T-cell (primary cell): ENCODE results near the gene FBLN2. TPM values are rescaled to one million over a fixed set of nuclear protein-coding genes. Genes with fewer than 3 reads are reported as not detected.
A peak's percentile ranks its signal among the peaks of the same experiment; 100 is the strongest.

ENCODE experiments used
- ATAC-seq, 4 experiments: fragments of 200-7000 bp in 3 of 4; fragments of 150-1000 bp in 1 of 4; cut with Tn5 transposase; replicated peaks in 1 of 4; 1 replicate in 3 of 4; 2 replicates in 1 of 4; pipeline ENCODE4 v1.10.0; 2021; ENCODE audit warnings: moderate library complexity in 3 of 4, mild to moderate bottlenecking in 2 of 4, moderate number of reproducible peaks in 1 of 4
- CTCF ChIA-PET, 2 donors: fragments of 300-600 bp; sonication (Branson Sonifier 250); formaldehyde crosslinking; loops; one replicate each; lab custom pipeline; 2022; ENCODE audit warnings: antibody characterized with exemption in 2 of 2; lab: Charles Lee
- POLR2A ChIA-PET, 2 donors: fragments of 300-600 bp; sonication (Branson Sonifier 250); formaldehyde crosslinking; loops; one replicate each; lab custom pipeline; 2022; ENCODE audit warnings: antibody characterized with exemption in 2 of 2; lab: Charles Lee
- DNase-seq, 35 experiments: peaks; one replicate each; pipeline versions ENCODE4 v3.0.0 to v3.0.0-alpha.2; 2013 to 2023
- H3K27ac ChIP-seq: one replicate; pipeline ENCODE4 v1.5.1; 2013; ENCODE audit warnings: low read length
- H3K27me3 ChIP-seq, 2 experiments: replicated peaks in 1 of 2; 1 replicate in 1 of 2; 2 replicates in 1 of 2; pipeline versions ENCODE4 v1.6.1 to v1.7.0; 2013; ENCODE audit warnings: low read length in 1 of 2, mixed read lengths in 1 of 2; ENCODE audit not compliant: control insufficient read depth in 2 of 2, insufficient read depth in 2 of 2; ENCODE audit errors: extremely low read depth in 1 of 2
- H3K36me3 ChIP-seq, 2 donors: 1 replicate in 1 of 2; 2 replicates in 1 of 2; pipeline versions ENCODE4 v1.6.1 to v1.7.0; 2013; ENCODE audit warnings: low read length in 1 of 2; ENCODE audit not compliant: control insufficient read depth in 2 of 2, insufficient read depth in 1 of 2; ENCODE audit errors: extremely low read depth in 1 of 2
- H3K4me1 ChIP-seq, 2 experiments: 1 replicate in 1 of 2; 2 replicates in 1 of 2; pipeline versions ENCODE4 v1.6.1 to v1.7.0; 2013; ENCODE audit warnings: low read length in 2 of 2, mixed read lengths in 1 of 2; ENCODE audit not compliant: insufficient read depth in 2 of 2, control insufficient read depth in 1 of 2; ENCODE audit errors: extremely low read depth in 1 of 2
- H3K4me3 ChIP-seq, 2 donors: 1 replicate in 1 of 2; 2 replicates in 1 of 2; pipeline versions ENCODE4 v1.5.1 to v1.7.0; 2013; ENCODE audit warnings: mild to moderate bottlenecking in 2 of 2, low read length in 1 of 2, moderate library complexity in 1 of 2; ENCODE audit not compliant: control insufficient read depth in 1 of 2; ENCODE audit errors: extremely low read depth in 1 of 2
- H3K9me3 ChIP-seq: 2 replicates; pipeline ENCODE4 v1.7.0; 2013
- H3K27ac Mint-ChIP-seq, 2 donors: one replicate each; pipeline ENCODE4 v1.8.0; 2020 to 2021; ENCODE audit warnings: mild to moderate bottlenecking in 2 of 2, mixed read lengths in 2 of 2
- H3K27me3 Mint-ChIP-seq, 2 donors: one replicate each; pipeline ENCODE4 v1.8.0; 2021 to 2022; ENCODE audit warnings: mixed read lengths in 2 of 2
- H3K36me3 Mint-ChIP-seq: one replicate; pipeline ENCODE4 v1.8.0; 2021; ENCODE audit warnings: mixed read lengths
- H3K4me1 Mint-ChIP-seq, 3 donors: one replicate each; pipeline ENCODE4 v1.8.0; 2020 to 2022; ENCODE audit warnings: mixed read lengths in 3 of 3, mild to moderate bottlenecking in 1 of 3
- H3K4me3 Mint-ChIP-seq, 3 donors: one replicate each; pipeline ENCODE4 v1.8.0; 2020 to 2022; ENCODE audit warnings: mild to moderate bottlenecking in 3 of 3, mixed read lengths in 3 of 3, moderate library complexity in 3 of 3
- H3K9me3 Mint-ChIP-seq, 3 donors: one replicate each; pipeline ENCODE4 v1.8.0; 2020 to 2022; ENCODE audit warnings: mixed read lengths in 3 of 3
- WGBS: methylation state at CpG from one replicate; pipeline ENCODE4 v1.1.5; 2013; ENCODE audit warnings: missing lambda C conversion rate; ENCODE audit not compliant: insufficient coverage; 5-methylcytosine and 5-hydroxymethylcytosine counted together
- total RNA-seq, 35 experiments: library from RNA in 6 of 35; stranded (reverse) in 6 of 35; fragments of 120-200 nt in 1 of 35; gene quantifications; one replicate each; pipeline versions ENCODE4 v1.2.1 to v1.2.4 and lab custom pipeline; 2013 to 2026

FBLN2 gene
- total RNA-seq, 5 donors from 2014 or later (not counting 1 experiment from before 2014, with no cell fraction given), result 1.5 to 5.8 (median 2.8) TPM

- no peak overlapping the region for H3K27ac ChIP-seq
- no peak overlapping the region for H3K4me3 ChIP-seq
- DNase-seq, result no peak
- no peaks in the 10 kb centered on the region for H3K36me3 ChIP-seq
- Mint-ChIP-seq H3K4me1 (peaks cover 26 to 38% (median 28%) of the 10 kb centered on the region in 3 donors), H3K36me3 (no peaks in the 10 kb centered on the region), H3K27me3 (peaks cover 14 to 38% of the 10 kb centered on the region in 2 donors), H3K9me3 (peaks cover 0 to 5% (median 5%) of the 10 kb centered on the region in 3 donors), H3K27ac (no peak overlapping the region), H3K4me3 (peak overlapping the region in 1 of 3 donors; percentile 52)
- no peak for ATAC-seq
- CTCF ChIA-PET, result interaction anchor here in 1 of 2 donors (0.9 kb wide), 1 partner anchor 453 kb away, joined by 3 read pairs; no protein-coding TSS in a partner anchor
- H3K9me3 ChIP-seq, result peaks cover 2% of the 10 kb centered on the region
- H3K27me3 ChIP-seq, result peaks cover 0 to 50% of the 10 kb centered on the region in 2 experiments
- H3K4me1 ChIP-seq, result peaks cover 14 to 33% of the 10 kb centered on the region in 2 experiments
- WGBS, result 45% methylated on average over 6 of the region's 9 CpGs
- POLR2A ChIA-PET, result no interaction called here
Observed at GRCh38 chr3:13544951-13545651, 3.8 kb upstream of the FBLN2 start.

GRCh38 chr3:13545952-13546454 is 2.9 kb upstream of the FBLN2 start:
- Histone ChIP-seq H3K36me3 (no peaks in the 10 kb centered on the region), H3K27ac (no peak overlapping the region), H3K9me3 (peaks cover 2% of the 10 kb centered on the region), H3K4me1 (peaks cover 14 to 38% of the 10 kb centered on the region in 2 experiments), H3K4me3 (no peak overlapping the region), H3K27me3 (peaks cover 0 to 59% of the 10 kb centered on the region in 2 experiments)
- Mint-ChIP-seq H3K4me1 (peaks cover 29 to 38% (median 32%) of the 10 kb centered on the region in 3 donors), H3K36me3 (no peaks in the 10 kb centered on the region), H3K9me3 (peaks cover 0 to 5% (median 2%) of the 10 kb centered on the region in 3 donors), H3K27ac (no peak overlapping the region), H3K4me3 (no peak overlapping the region), H3K27me3 (peaks cover 16 to 45% of the 10 kb centered on the region in 2 donors)
- DNase-seq (no peak), ATAC-seq (no peak)
- ChIA-PET CTCF (no interaction called here), POLR2A (no interaction called here)
- WGBS, result 74% methylated on average over 6 of the region's 9 CpGs

- ChIA-PET POLR2A (no interaction called here), CTCF (no interaction called here)
- no peak overlapping the region for H3K4me3 ChIP-seq
- Mint-ChIP-seq H3K36me3 (no peaks in the 10 kb centered on the region), H3K4me1 (peaks cover 29 to 38% (median 32%) of the 10 kb centered on the region in 3 donors), H3K27ac (no peak overlapping the region), H3K4me3 (no peak overlapping the region), H3K27me3 (peaks cover 16 to 52% of the 10 kb centered on the region in 2 donors), H3K9me3 (peaks cover 0 to 5% (median 0%) of the 10 kb centered on the region in 3 donors)
- no peak overlapping the region for H3K27ac ChIP-seq
- DNase-seq (no peak), ATAC-seq (no peak)
- peaks cover 14 to 41% of the 10 kb centered on the region in 2 experiments for H3K4me1 ChIP-seq
- peaks cover 0 to 65% of the 10 kb centered on the region in 2 experiments for H3K27me3 ChIP-seq
- WGBS, result 91% methylated on average over 8 of the region's 9 CpGs
- no peaks in the 10 kb centered on the region for H3K36me3 ChIP-seq
- H3K9me3 ChIP-seq, result peaks cover 2% of the 10 kb centered on the region
Observed at GRCh38 chr3:13546667-13547171, 2.2 kb upstream of the FBLN2 start.

- Histone ChIP-seq H3K4me3 (no peak overlapping the region), H3K27ac (no peak overlapping the region), H3K9me3 (no peaks in the 10 kb centered on the region), H3K27me3 (peaks cover 0 to 74% of the 10 kb centered on the region in 2 experiments), H3K36me3 (no peaks in the 10 kb centered on the region), H3K4me1 (peaks cover 14 to 45% of the 10 kb centered on the region in 2 experiments)
- Mint-ChIP-seq H3K9me3 (no peaks in the 10 kb centered on the region), H3K36me3 (no peaks in the 10 kb centered on the region), H3K27me3 (peaks cover 16 to 61% of the 10 kb centered on the region in 2 donors), H3K4me3 (peak overlapping the region; percentile 37 to 60 (median 59)), H3K27ac (no peak overlapping the region), H3K4me1 (peaks cover 29 to 41% (median 32%) of the 10 kb centered on the region in 3 donors)
- ATAC-seq (no peak), DNase-seq (no peak)
- ChIA-PET POLR2A (no interaction called here), CTCF (no interaction called here)
- 88% methylated on average over 6 of the region's 10 CpGs for WGBS
Observed at GRCh38 chr3:13547591-13548371, 1.1 kb upstream of the FBLN2 start.

GRCh38 chr3:13549623-13550422 is 898 bp downstream of the FBLN2 start:
- Mint-ChIP-seq H3K4me1 (peaks cover 19 to 39% (median 20%) of the 10 kb centered on the region in 3 donors), H3K27ac (peak overlapping the region; percentile 23 to 60), H3K4me3 (peak overlapping the region; percentile 75 to 85 (median 75)), H3K9me3 (no peaks in the 10 kb centered on the region), H3K36me3 (no peaks in the 10 kb centered on the region), H3K27me3 (peaks cover 24 to 74% of the 10 kb centered on the region in 2 donors)
- Histone ChIP-seq H3K27me3 (peaks cover 0 to 73% of the 10 kb centered on the region in 2 experiments), H3K27ac (no peak overlapping the region), H3K4me1 (peaks cover 7 to 48% of the 10 kb centered on the region in 2 experiments), H3K9me3 (no peaks in the 10 kb centered on the region), H3K36me3 (no peaks in the 10 kb centered on the region), H3K4me3 (peak overlapping the region in 1 of 2 donors; percentile 4)
- DNase-seq (peak in 30 of 35 experiments; percentile 5 to 59 (median 28)), ATAC-seq (peak; percentile 48 to 68 (median 64))
- WGBS, result 29% methylated on average over 12 of the region's 18 CpGs
- ChIA-PET CTCF (no interaction called here), POLR2A (no interaction called here)
